ENCODE results near the gene ATP8B1.

GRCh38 chr18:57743008-57743407 is 60.1 kb downstream of the ATP8B1 start:
- TF ChIP-seq, protein P1, sequence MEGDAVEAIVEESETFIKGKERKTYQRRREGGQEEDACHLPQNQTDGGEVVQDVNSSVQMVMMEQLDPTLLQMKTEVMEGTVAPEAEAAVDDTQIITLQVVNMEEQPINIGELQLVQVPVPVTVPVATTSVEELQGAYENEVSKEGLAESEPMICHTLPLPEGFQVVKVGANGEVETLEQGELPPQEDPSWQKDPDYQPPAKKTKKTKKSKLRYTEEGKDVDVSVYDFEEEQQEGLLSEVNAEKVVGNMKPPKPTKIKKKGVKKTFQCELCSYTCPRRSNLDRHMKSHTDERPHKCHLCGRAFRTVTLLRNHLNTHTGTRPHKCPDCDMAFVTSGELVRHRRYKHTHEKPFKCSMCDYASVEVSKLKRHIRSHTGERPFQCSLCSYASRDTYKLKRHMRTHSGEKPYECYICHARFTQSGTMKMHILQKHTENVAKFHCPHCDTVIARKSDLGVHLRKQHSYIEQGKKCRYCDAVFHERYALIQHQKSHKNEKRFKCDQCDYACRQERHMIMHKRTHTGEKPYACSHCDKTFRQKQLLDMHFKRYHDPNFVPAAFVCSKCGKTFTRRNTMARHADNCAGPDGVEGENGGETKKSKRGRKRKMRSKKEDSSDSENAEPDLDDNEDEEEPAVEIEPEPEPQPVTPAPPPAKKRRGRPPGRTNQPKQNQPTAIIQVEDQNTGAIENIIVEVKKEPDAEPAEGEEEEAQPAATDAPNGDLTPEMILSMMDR (IDR thresholded peaks at IDR 0.05; ENCODE audit: low read depth, low read length, missing input control), result no peak
- TF ChIP-seq TAF1 (conservative IDR thresholded peaks at IDR 0.05), result no peak
- TF ChIP-seq, protein P2, sequence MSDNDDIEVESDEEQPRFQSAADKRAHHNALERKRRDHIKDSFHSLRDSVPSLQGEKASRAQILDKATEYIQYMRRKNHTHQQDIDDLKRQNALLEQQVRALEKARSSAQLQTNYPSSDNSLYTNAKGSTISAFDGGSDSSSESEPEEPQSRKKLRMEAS (IDR thresholded peaks at IDR 0.05), result no peak
- TF ChIP-seq FOXA1 (IDR thresholded peaks at IDR 0.05), result no peak
- TF ChIP-seq HNF4G (IDR thresholded peaks at IDR 0.05), result no peak
- TF ChIP-seq JUND (IDR thresholded peaks at IDR 0.05), result no peak
- no peak for TF ChIP-seq ATF3 (IDR thresholded peaks at IDR 0.05)

Measured in liver (tissue), 3 donors.